Measurements from ENCODE around the gene GABPB2.
A peak's percentile ranks its signal among the peaks of the same experiment; 100 is the strongest.
"Not testable (repeated sequence)": the region's sequence is repeated elsewhere in the genome, so short reads cannot be mapped to it uniquely, and the experiment has no call there.

GABPB2 gene

DNA sequence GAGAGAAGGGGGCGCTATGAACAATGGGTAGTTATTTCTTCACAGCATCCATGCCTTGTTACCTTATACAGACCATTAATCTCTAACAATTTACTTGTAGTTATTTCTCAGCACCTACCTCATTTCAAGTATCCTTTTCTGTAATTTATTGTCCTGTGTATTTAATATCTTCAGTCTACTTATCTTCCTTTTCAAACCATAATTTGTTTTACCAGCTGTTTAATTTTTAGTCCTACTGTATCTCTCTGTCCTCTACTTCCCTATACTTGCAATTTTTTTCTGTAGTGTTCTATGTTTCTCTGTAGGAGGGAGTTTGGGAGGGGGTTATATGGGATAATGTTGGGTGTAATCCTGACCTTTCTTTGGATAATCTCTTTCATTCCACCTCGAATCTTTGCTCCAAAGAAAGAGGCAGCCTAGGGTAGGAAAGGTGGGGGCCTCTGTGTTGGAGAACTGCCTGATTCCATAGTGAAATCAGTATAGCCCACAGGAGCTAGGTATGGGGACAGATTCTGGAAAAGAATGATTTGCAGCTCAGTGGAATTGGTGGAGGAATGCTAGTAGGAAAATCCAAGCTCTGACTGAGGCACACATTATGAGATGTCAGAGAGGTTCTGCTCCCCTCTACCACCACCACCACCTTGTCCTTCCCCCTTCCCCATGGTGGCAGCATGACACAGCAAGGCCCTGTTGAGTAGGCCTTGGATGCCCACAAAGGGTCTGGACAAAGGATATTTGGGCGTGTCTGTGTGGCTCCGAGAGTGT is 9.7 kb upstream of the GABPB2 start:
- peaks cover 12% of the 10 kb centered on the region for H3K36me3 ChIP-seq (ENCODE audit: insufficient read depth, low read length)
- no peaks in the 10 kb centered on the region for H3K9me3 ChIP-seq (replicated peaks; ENCODE audit: low read length)
- peaks cover 35% of the 10 kb centered on the region for H3K4me1 ChIP-seq (ENCODE audit: control insufficient read depth, insufficient read depth, low read length)
- H3K4me3 ChIP-seq (ENCODE audit: low read length): peak overlapping the region; percentile 97
- peak overlapping the region; percentile 96 for H3K4me2 ChIP-seq (ENCODE audit: low read length)
- H3K27me3 ChIP-seq (ENCODE audit: control insufficient read depth, insufficient read depth, low read length): no peaks in the 10 kb centered on the region
- peak overlapping the region; percentile 98 for H3K9ac ChIP-seq (ENCODE audit: low read depth, low read length)

GRCh38 chr1:151061704-151062103 is 8.9 kb upstream of the GABPB2 start:
- peaks cover 27% of the 10 kb centered on the region for H3K4me1 ChIP-seq (ENCODE audit: control insufficient read depth, insufficient read depth, low read length)
- no peaks in the 10 kb centered on the region for H3K9me3 ChIP-seq (replicated peaks; ENCODE audit: low read length)
- peak overlapping the region; percentile 97 for H3K4me3 ChIP-seq (ENCODE audit: low read length)
- H3K9ac ChIP-seq (ENCODE audit: low read depth, low read length): peak overlapping the region; percentile 98
- peak overlapping the region; percentile 96 for H3K4me2 ChIP-seq (ENCODE audit: low read length)
- no peaks in the 10 kb centered on the region for H3K27me3 ChIP-seq (ENCODE audit: control insufficient read depth, insufficient read depth, low read length)
- H3K36me3 ChIP-seq (ENCODE audit: insufficient read depth, low read length): peaks cover 9% of the 10 kb centered on the region

- Histone ChIP-seq H3K9me3 (replicated peaks; ENCODE audit: low read length) (no peaks in the 10 kb centered on the region), H3K27me3 (ENCODE audit: control insufficient read depth, insufficient read depth, low read length) (no peaks in the 10 kb centered on the region), H3K9ac (ENCODE audit: low read depth, low read length) (peak overlapping the region; percentile 71), H3K36me3 (ENCODE audit: insufficient read depth, low read length) (peaks cover 13% of the 10 kb centered on the region), H3K4me2 (ENCODE audit: low read length) (peak overlapping the region; percentile 62), H3K4me3 (ENCODE audit: low read length) (peak overlapping the region; percentile 54), H3K4me1 (ENCODE audit: control insufficient read depth, insufficient read depth, low read length) (peaks cover 17% of the 10 kb centered on the region)
Observed at GRCh38 chr1:151062741-151063371, 7.7 kb upstream of the GABPB2 start.

GRCh38 chr1:151065089-151065645 is 5.4 kb upstream of the GABPB2 start:
- Histone ChIP-seq H3K9ac (ENCODE audit: low read depth, low read length) (no peak overlapping the region), H3K9me3 (replicated peaks; ENCODE audit: low read length) (no peaks in the 10 kb centered on the region), H3K4me1 (ENCODE audit: control insufficient read depth, insufficient read depth, low read length) (peaks cover 20% of the 10 kb centered on the region), H3K4me3 (ENCODE audit: low read length) (no peak overlapping the region), H3K27me3 (ENCODE audit: control insufficient read depth, insufficient read depth, low read length) (no peaks in the 10 kb centered on the region), H3K4me2 (ENCODE audit: low read length) (no peak overlapping the region), H3K36me3 (ENCODE audit: insufficient read depth, low read length) (peaks cover 16% of the 10 kb centered on the region)

DNA sequence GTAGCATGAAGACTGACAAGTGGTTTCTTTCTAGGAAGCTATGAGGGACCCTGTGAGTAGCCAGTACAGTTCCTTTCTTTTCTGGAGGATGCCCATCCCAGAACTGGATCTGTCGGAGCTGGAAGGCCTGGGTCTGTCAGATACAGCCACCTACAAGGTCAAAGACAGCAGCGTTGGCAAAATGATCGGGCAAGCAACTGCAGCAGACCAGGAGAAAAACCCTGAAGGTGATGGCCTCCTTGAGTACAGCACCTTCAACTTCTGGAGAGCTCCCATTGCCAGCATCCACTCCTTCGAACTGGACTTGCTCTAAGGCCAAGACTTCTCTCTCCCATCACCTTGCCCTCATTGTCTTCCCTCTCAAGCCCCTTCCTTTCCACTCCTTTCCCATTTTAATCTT is 3.4 kb upstream of the GABPB2 start:
- no peak overlapping the region for H3K9ac ChIP-seq (ENCODE audit: low read depth, low read length)
- H3K36me3 ChIP-seq (ENCODE audit: insufficient read depth, low read length): peaks cover 16% of the 10 kb centered on the region
- H3K4me1 ChIP-seq (ENCODE audit: control insufficient read depth, insufficient read depth, low read length): peaks cover 26% of the 10 kb centered on the region
- no peaks in the 10 kb centered on the region for H3K27me3 ChIP-seq (ENCODE audit: control insufficient read depth, insufficient read depth, low read length)
- no peak overlapping the region for H3K4me2 ChIP-seq (ENCODE audit: low read length)
- no peaks in the 10 kb centered on the region for H3K9me3 ChIP-seq (replicated peaks; ENCODE audit: low read length)
- H3K4me3 ChIP-seq (ENCODE audit: low read length): no peak overlapping the region

GRCh38 chr1:151069103-151069486 is 1.5 kb upstream of the GABPB2 start:
- Histone ChIP-seq H3K36me3 (ENCODE audit: insufficient read depth, low read length) (peaks cover 16% of the 10 kb centered on the region), H3K4me2 (ENCODE audit: low read length) (no peak overlapping the region), H3K9ac (ENCODE audit: low read depth, low read length) (no peak overlapping the region), H3K4me1 (ENCODE audit: control insufficient read depth, insufficient read depth, low read length) (peaks cover 15% of the 10 kb centered on the region), H3K4me3 (ENCODE audit: low read length) (no peak overlapping the region), H3K9me3 (replicated peaks; ENCODE audit: low read length) (no peaks in the 10 kb centered on the region), H3K27me3 (ENCODE audit: control insufficient read depth, insufficient read depth, low read length) (no peaks in the 10 kb centered on the region)

DNA sequence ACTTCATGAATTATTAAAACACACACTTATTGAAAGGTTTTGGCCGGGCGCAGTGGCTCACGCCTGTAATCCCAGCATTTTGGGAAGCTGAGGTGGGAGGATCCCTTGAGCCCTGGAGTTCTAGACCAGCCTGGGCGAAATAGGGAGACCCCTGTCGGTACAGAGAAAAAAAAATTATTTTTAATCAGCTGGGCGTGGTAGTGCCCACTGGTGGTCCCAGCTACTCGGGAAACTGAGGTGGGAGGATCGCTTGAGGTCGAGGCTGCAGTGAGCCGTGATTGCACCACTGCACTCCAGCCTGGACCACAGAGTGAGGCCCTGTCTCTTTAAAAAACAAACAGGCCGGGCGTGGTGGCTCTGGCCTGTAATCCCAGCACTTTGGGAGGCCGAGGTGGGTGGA is 1.7 kb downstream of the GABPB2 start:
- Histone ChIP-seq H3K36me3 (ENCODE audit: insufficient read depth, low read length) (peaks cover 7% of the 10 kb centered on the region), H3K9ac (ENCODE audit: low read depth, low read length) (no peak overlapping the region), H3K4me3 (ENCODE audit: low read length) (no peak overlapping the region), H3K4me1 (ENCODE audit: control insufficient read depth, insufficient read depth, low read length) (peaks cover 15% of the 10 kb centered on the region), H3K9me3 (replicated peaks; ENCODE audit: low read length) (no peaks in the 10 kb centered on the region), H3K4me2 (ENCODE audit: low read length) (no peak overlapping the region), H3K27me3 (ENCODE audit: control insufficient read depth, insufficient read depth, low read length) (no peaks in the 10 kb centered on the region)

GRCh38 chr1:151085953-151086559 is 15.5 kb downstream of the GABPB2 start:
- Histone ChIP-seq H3K27me3 (ENCODE audit: control insufficient read depth, insufficient read depth, low read length) (no peaks in the 10 kb centered on the region), H3K9ac (ENCODE audit: low read depth, low read length) (no peak overlapping the region), H3K36me3 (ENCODE audit: insufficient read depth, low read length) (no peaks in the 10 kb centered on the region), H3K4me2 (ENCODE audit: low read length) (no peak overlapping the region), H3K4me3 (ENCODE audit: low read length) (no peak overlapping the region), H3K9me3 (replicated peaks; ENCODE audit: low read length) (no peaks in the 10 kb centered on the region), H3K4me1 (ENCODE audit: control insufficient read depth, insufficient read depth, low read length) (no peaks in the 10 kb centered on the region)

- not testable (repeated sequence) for H3K27me3 ChIP-seq (ENCODE audit: control insufficient read depth, insufficient read depth, low read length); H3K9me3 ChIP-seq (replicated peaks; ENCODE audit: low read length); H3K9ac ChIP-seq (ENCODE audit: low read depth, low read length); H3K4me3 ChIP-seq (ENCODE audit: low read length); H3K36me3 ChIP-seq (ENCODE audit: insufficient read depth, low read length); H3K4me1 ChIP-seq (ENCODE audit: control insufficient read depth, insufficient read depth, low read length)
- H3K4me2 ChIP-seq (ENCODE audit: low read length): peak overlapping the region; percentile 37
Observed at GRCh38 chr1:151097426-151097825, 26.9 kb downstream of the GABPB2 start.

DNA sequence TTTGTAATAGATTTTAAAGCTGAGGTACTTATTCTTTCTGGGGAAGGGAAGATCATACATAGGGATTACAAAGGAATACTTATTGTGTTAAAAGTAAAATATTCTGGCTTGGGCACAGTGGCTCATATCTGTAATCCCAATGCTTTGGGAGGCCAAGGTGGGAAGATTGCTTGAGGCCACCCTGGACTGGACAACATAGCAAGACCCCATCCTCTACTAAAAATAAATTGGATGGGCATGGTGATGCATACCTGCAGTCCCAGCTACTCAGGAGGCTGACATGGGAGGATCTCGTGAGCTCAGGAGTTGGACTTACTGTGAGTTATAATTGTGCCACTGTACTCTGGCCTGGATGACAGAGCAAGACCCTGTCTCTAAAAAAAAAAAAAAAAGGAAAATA is 27.6 kb downstream of the GABPB2 start:
- H3K9me3 ChIP-seq (replicated peaks; ENCODE audit: low read length): no peaks in the 10 kb centered on the region
- H3K4me2 ChIP-seq (ENCODE audit: low read length): no peak overlapping the region

DNA sequence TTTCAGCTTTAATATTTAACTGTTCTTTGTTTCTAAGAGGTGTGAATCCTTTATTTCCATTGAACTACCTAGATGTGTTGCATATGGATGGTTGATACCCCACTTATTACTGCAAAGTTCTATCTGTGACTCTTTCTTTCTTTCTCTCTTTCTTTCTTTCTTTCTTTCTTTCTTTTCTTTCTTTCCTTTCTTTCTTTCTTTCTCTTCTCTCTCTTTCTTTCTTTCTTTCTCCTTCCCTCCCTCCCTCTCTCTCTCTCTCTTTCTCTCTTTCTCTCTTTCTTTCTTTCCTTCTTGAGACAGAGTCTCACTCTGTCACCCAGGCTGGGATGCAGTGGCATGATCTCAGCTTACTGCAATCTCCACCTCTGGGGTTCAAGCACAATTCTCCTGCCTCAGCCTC is 34.1 kb downstream of the GABPB2 start:
- Histone ChIP-seq H3K36me3 (ENCODE audit: insufficient read depth, low read length) (no peaks in the 10 kb centered on the region), H3K9me3 (replicated peaks; ENCODE audit: low read length) (no peaks in the 10 kb centered on the region), H3K4me1 (ENCODE audit: control insufficient read depth, insufficient read depth, low read length) (peaks cover 9% of the 10 kb centered on the region), H3K9ac (ENCODE audit: low read depth, low read length) (no peak overlapping the region), H3K4me2 (ENCODE audit: low read length) (no peak overlapping the region), H3K4me3 (ENCODE audit: low read length) (no peak overlapping the region), H3K27me3 (ENCODE audit: control insufficient read depth, insufficient read depth, low read length) (no peaks in the 10 kb centered on the region)

More for the DNA sequence above, 27.6 kb downstream of the GABPB2 start:
- Histone ChIP-seq H3K27me3 (ENCODE audit: control insufficient read depth, insufficient read depth, low read length) (no peaks in the 10 kb centered on the region), H3K36me3 (ENCODE audit: insufficient read depth, low read length) (no peaks in the 10 kb centered on the region), H3K4me3 (ENCODE audit: low read length) (no peak overlapping the region), H3K9ac (ENCODE audit: low read depth, low read length) (no peak overlapping the region), H3K4me1 (ENCODE audit: control insufficient read depth, insufficient read depth, low read length) (peaks cover 10% of the 10 kb centered on the region)

All from skeletal muscle satellite cell (primary cell).